GM18502 (cell line): Measurements from ENCODE around the gene IL1RL1.

Experiments used
- ATAC-seq: cut with Tn5 transposase; IDR thresholded peaks from one replicate; pipeline ENCODE4 v1.9.1; 2021; ENCODE audit warnings: mild to moderate bottlenecking; ENCODE audit not compliant: unreplicated experiment, poor library complexity

The IL1RL1 gene

DNA sequence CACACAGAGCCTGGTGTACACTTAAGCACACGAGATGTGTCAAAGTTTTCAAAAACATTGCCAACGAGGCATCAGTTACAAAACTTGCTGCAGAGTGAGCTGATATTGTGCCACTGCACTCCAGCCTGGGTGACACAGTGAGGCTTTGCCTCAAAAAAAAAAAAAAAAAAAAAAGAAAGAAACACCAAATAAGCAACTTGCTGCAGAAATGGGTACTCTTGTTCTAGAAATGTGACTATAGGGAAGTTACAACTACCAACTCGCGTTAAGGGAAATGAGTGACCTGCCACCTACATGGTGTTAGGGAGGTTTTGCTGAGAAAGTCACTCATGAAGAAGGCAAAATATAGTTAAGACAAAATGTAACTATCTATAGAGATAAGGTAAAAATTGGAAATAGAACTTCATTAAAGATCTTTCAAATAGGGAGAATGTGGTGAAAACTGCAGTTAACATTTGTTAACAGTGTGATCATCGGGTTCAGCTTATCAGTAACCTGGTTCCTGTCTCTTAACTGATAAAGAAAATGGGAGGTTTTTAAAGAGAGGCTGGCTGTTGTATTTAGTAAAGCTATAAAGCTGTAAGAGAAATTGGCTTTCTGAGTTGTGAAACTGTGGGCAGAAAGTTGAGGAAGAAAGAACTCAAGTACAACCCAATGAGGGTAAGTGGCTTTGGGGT, at the start of gene IL1RL1:
Gene IL1RL1, plus strand, starts transcription at position 600 of the 677 bp plus-strand sequence. CDS start 26,702 bp downstream, outside the sequence.
- ATAC-seq, result no peak

DNA sequence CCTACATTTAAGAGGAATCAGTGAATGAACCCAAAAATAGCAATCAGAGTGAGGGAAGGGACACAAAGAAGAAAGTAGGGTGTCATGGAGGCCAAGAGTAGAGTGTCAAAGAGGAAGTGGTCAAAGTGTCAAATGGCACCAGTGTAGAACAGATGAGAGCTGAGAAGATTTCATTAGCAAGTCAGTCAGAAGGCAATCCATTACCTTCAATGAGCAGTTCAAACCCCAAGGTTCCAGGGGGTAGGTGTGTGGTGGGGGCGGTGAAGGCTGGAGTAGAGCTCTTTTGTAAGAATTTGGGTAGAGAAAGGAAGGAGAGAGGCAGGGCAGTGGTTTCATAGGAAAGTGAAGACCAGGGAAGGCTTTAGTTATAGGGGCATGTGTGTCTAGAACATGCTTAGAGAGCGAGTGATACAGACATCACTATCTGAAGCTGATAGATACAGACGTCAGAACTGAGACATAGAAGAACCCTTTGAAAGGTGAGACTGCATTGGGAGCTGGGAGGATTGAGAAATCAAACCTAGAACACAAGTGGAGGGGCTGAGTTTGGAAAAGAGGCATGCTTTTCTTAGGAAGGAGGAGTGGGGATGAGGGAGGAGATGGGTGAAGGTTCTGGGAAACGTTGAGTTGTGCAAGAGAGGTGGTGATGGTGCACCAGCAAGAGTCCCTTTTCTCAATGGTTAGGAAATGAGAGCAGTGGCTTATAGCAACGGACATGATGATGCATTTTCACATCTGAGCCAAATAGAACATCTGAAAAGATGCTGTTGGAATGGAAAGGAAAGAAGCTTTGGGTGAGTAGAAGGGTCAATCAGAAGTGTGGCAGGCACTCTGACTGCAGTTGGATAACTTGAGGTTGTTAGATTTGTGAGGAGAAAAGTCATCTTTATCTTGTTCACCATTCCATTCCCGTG, 48.9 kb upstream of the IL1RL1 start:
- no peak for ATAC-seq

GRCh38 chr2:102264952-102265351, 46.4 kb upstream of the IL1RL1 start:
- ATAC-seq, result no peak

DNA sequence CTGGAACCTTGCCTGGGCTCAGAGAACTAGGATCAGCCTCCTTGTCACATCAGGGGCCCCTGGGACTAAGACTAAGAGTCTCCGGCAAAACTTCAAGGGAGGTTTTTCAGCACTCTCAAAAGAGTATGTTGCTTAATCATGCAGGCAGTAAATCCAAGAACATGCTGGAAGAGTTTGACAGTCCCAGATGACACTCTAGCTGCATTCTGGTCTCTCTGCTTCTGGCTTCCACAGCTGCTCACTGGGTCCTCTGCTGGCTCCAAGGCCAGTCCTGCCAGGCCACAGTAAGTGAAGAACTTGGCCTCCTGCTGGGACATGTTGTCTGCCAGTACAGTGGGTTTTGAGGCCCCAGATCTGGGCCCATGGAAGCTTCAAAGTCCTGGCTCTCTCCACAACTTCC, 45.2 kb upstream of the IL1RL1 start:
- ATAC-seq, result no peak

GRCh38 chr2:102267774-102268173, 43.6 kb upstream of the IL1RL1 start:
- ATAC-seq, result no peak

DNA sequence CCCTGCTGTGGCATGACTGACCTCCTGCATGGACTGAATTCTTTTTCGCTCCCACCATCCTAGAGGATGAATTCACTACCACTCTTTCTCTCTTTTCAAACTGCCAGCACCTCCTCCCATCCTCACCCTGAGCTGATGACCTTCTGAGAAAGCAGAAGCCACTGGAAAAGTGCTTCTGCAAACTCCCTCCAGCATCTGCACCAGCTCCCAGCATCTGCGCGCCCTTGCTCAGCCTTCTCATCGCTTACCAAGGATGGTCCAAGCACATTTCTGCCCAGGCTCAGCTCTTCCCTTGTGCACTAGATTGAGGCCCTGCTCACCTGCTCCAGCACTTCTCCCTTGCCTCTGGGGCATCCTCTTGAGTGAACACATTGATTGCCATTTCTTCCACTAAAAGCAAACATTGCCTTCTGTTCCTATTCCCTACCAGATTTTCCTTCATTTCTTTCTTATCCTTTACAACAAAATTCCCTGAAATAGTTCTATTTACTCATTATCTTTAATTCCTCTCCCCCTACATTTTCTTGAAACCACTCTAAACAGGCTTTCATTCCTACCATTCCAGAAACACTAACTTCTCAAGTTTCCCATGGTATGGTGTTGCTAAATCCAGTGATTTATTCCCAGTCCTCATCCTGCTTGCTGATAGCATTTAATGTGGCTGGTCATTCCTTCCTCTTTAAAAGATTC, 42.7 kb upstream of the IL1RL1 start:
- no peak for ATAC-seq

GRCh38 chr2:102269200-102269524, 42.2 kb upstream of the IL1RL1 start:
- no peak for ATAC-seq

DNA sequence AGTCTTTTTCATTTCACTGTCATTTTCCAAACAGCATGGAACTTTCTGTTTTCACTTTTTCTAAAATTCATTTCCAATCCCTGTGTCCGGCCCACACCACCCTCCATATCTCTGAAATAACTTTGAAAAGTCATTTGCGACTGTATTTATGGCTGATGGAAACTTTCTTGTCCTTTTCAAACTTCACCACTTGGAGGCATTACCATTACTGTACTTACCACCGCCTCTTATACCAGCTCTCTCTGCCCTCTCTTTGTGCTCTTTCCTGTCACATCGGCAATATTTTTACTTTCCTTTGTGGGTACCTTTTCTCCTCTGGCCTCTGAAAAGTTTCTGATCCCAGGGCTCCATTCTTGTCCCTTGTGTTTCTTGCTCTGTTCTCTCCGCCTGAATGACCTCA, 39.5 kb upstream of the IL1RL1 start:
- no peak for ATAC-seq

DNA sequence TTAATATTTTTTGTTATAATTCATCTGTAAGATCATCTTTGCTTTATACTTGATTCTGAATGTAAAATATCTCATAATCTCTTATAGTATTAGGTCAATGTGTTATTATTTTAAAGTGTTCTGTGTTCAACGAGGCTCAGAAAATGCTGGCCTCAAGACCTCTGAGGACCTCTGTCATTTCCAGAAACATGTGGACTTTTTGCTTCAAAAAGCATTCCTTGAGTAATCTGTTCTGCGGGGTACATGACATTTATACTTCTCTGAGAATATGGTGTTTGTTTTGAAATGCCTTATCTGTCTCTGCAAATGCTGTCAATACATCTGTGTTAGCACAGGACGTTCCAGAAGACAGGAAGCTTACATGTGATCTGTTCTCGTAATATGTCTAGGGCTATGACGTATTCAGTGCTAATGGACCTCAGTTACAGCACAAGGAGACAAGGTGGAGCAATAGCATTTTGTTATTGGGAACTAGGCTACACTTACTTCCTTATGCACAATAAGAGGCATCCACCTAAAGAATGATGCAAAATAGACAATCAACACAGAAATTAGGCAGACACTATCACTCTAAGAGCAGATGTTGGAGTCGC, 37.6 kb upstream of the IL1RL1 start:
- no peak for ATAC-seq

GRCh38 chr2:102276549-102277201, 34.7 kb upstream of the IL1RL1 start:
- no peak for ATAC-seq

DNA sequence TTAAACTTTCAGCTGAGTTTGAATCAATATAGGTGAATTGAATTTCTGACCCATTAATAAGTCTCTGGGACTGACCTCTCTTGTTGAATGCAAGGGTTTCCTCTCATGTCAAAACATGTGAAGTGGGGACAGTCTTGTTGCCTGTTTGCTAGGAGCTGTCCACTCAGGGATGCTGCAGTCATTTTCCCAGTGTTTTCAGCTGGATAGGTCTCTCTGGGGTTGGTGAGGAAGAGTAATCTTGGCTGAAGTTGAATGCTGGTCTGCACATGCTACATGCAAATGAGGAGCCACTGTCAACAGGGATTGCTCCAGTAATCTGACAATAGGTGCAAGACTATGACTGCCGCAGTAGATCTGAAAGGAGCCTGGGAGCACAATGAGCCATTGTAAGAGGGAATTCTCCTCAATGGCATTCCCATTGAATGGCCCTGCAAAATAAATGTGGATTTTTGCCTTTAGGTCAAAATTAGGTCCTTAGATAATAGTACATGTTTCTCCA, 34.1 kb upstream of the IL1RL1 start:
- no peak for ATAC-seq

DNA sequence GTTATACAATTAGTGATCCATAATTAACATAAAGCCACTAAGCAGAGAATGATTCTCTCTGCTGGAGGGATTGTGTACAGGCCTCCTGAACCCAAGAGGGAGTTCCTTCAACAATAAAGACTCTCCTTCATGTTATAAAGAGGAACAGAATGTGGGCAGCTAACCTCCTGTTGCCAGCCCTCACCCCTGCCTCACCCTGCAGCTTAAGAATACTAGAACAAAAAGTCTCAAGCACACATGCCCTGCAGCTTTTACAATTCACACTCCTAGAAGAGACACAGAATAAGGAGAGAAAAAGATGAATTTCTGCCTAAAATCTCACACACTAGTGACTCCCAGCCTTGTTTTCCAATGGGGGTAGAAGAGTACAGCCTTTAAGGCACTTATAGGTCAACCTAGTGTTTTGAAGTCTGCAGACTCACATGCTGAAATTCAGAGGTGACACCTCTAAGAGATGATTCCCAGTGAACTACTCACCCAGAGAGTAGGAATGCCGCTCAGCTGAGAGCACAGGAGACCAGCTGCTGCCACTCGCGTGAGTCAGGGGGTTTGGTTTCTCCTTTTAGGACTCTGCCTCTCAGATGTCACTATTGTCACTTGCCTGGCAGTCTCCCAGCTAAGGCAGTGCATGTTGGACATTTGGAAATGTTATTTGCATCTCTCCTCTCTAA, 32.5 kb upstream of the IL1RL1 start:
- ATAC-seq, result no peak

DNA sequence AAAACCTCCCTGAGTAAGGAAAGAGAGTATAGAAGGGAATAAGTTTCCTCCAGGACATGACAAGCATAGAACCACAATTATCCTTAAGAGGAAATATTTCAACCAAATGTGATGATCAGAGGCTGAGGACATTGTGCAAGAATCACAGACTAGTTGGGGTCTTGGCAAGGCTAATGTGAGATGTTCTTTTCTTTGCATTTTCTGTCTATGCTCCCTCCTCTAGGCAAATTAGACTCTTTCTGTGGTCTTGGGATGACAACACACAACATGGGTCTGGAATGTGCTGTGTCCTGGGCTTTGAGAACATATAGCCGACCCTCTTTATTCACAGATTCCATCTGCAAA, 32.0 kb upstream of the IL1RL1 start:
- ATAC-seq, result no peak

DNA sequence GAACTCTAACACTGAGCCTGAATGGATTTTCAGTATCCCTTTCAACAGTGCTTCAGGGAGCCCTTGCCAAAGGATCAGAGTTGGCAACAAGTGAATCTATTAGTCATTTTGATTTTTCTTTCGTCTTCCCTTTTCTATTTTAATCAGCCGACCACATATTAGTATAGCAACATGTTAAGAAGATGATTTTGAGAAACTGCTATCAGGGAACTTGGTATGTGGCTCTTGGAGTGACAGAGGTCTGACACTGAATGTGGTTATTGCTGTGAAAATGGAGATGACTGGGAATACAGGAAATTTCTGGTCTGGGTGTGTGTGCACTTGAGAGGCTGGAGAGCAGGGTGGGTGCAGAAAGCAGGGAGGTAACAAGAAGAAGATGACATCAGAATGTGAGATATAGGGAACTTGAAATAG, 28.7 kb upstream of the IL1RL1 start:
- no peak for ATAC-seq

- ATAC-seq, result no peak
These were observed 27.4 kb upstream of the IL1RL1 start for GRCh38 chr2:102283996-102284395.

DNA sequence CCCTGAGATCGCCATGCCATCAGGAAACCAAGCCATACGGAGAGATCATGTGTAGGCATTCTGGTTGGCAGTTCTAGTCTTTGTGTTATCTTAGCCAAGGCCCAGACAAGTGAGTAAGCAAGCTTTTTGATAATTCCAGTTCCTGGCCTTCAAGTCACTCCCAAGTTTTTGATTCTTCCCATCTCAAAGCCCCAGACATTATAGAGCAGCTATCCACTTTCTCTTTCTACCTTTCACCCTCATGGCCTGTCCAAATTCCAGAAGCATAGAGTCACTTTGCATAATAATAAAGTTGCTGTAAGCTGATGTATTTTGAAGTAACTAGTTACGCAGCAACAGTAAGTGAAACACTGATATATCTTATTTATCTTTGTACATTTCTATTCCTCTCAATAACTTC, 26.8 kb upstream of the IL1RL1 start:
- no peak for ATAC-seq

DNA sequence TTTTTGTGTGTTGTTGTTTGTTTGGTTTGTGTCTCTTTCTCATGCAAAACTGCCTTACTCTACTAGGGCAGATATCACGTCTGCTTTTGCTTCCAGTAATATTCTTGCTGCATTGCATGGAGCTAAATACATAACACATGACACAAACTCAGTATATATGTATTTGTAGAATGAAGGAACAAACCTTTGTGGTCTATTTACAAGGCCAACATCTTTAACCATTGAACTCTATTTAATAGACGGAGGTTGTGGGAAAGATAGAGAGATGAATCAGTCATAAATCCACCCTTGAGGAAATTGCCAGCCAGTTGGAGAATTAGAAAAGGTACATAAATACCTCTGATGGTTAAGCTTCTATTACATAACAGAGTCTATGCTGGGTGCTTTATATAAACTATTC, 26.0 kb upstream of the IL1RL1 start:
- no peak for ATAC-seq

GRCh38 chr2:102286041-102286440, 25.3 kb upstream of the IL1RL1 start:
- ATAC-seq, result no peak

DNA sequence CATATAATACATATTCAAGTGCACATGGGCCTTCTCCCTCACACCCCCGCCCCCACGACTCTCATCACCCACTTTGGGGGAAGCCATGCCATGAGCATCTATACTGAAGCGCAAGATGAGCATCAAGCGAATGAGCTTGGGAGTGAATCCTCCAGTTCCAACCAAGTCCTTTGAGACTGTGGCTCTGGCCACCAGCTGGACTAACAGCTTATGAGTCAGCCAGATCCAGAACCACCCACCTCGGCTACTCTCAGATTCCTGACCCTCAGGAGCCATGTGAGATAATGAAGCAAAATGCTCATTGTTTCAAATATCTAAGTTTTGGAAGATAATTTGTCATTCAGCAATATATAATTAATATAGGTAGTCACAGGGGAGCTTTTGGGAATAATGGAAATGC, 22.2 kb upstream of the IL1RL1 start:
- no peak for ATAC-seq

GRCh38 chr2:102290594-102290993, 20.8 kb upstream of the IL1RL1 start:
- ATAC-seq, result no peak
